ENCODE data around the gene NADSYN1. TPM values are rescaled to one million over a fixed set of nuclear protein-coding genes. Genes with fewer than 3 reads are reported as not detected.

The NADSYN1 gene
- total and polyA plus RNA-seq, 2 of the 13 experiments (the other 11 are each of a cell fraction or from before 2014, with no cell fraction given) = 35.7 to 51.5 TPM

- TF ChIP-seq PATZ1 (CRISPR knock-in tag; IDR thresholded peaks at IDR 0.05) (0 out of 2 replicates have a peak, but pooled peaks have one; percentile 18), ZSCAN29 (CRISPR knock-in tag; conservative IDR thresholded peaks at IDR 0.05) (no peak), RXRA (CRISPR knock-in tag; IDR thresholded peaks at IDR 0.05) (0 out of 2 replicates have a peak, but pooled peaks have one; percentile 26), ZNF460 (CRISPR knock-in tag; IDR thresholded peaks at IDR 0.05; ENCODE audit: borderline replicate concordance) (no peak), HOMEZ (CRISPR knock-in tag; IDR thresholded peaks at IDR 0.05; ENCODE audit: low read depth) (peak; percentile 53; the same call in 1 of the 2 replicates), MAZ (IDR thresholded peaks at IDR 0.05; ENCODE audit: borderline replicate concordance, low read depth, low read length) (no peak), MAZ (CRISPR knock-in tag; IDR thresholded peaks at IDR 0.05; ENCODE audit: low read depth) (no peak), ZNF556 (CRISPR knock-in tag; IDR thresholded peaks at IDR 0.05; ENCODE audit: borderline replicate concordance) (no peak), GMEB1 (CRISPR knock-in tag; IDR thresholded peaks at IDR 0.05; ENCODE audit: borderline replicate concordance) (0 out of 2 replicates have a peak, but pooled peaks have one; percentile 18), THAP11 (CRISPR knock-in tag; IDR thresholded peaks at IDR 0.05) (0 out of 2 replicates have a peak, but pooled peaks have one; percentile 26), USF2 (IDR thresholded peaks at IDR 0.05; ENCODE audit: low read depth, low read length) (no peak), USF2 (CRISPR knock-in tag; IDR thresholded peaks at IDR 0.05; ENCODE audit: borderline replicate concordance) (no peak), ZSCAN25 (CRISPR knock-in tag; IDR thresholded peaks at IDR 0.05) (0 out of 2 replicates have a peak, but pooled peaks have one; percentile 47), RFX5 (IDR thresholded peaks at IDR 0.05; ENCODE audit: low read depth, low read length) (no peak), ZNF614 (CRISPR knock-in tag; IDR thresholded peaks at IDR 0.05; ENCODE audit: borderline replicate concordance) (no peak; the same call in 1 of the 2 replicates), ZNF770 (CRISPR knock-in tag; IDR thresholded peaks at IDR 0.05) (peak; percentile 37; the same call in 1 of the 2 replicates), JUNB (CRISPR knock-in tag; IDR thresholded peaks at IDR 0.05; ENCODE audit: borderline replicate concordance) (no peak), ZNF563 (CRISPR knock-in tag; IDR thresholded peaks at IDR 0.05) (no peak), NFRKB (IDR thresholded peaks at IDR 0.05) (no peak)
These were observed 19.2 kb upstream of the NADSYN1 start (continued) for GRCh38 chr11:71433648-71434450.
